ENCODE results near the gene PIP4K2A.

- TF ChIP-seq YY1 (IDR thresholded peaks at IDR 0.05; ENCODE audit: insufficient read depth, insufficient read length) (no peak), SUZ12 (IDR thresholded peaks at IDR 0.05; ENCODE audit: extremely low read depth, insufficient read depth, insufficient read length) (no peak)
Measured at GRCh38 chr10:22669163-22669711, 45.1 kb downstream of the PIP4K2A start.
